Coronary artery (tissue), 2 donors: ENCODE data around the gene DIP2C.

Experiments used
- DNase-seq: peaks from one replicate; pipeline ENCODE4 v3.0.0-alpha.2; 2017; ENCODE audit warnings: low spot score
- H3K27ac ChIP-seq, 2 donors: fragments of 200-600 bp; sonication (generic); one replicate each; pipeline ENCODE4 v1.5.1; 2016 to 2019
- H3K4me3 ChIP-seq: fragments of 200-600 bp; sonication (generic); 2 replicates; pipeline ENCODE4 v1.5.1; 2016; ENCODE audit warnings: mild to moderate bottlenecking, moderate library complexity
- CTCF ChIP-seq: fragments of 200-600 bp; sonication (generic); IDR thresholded peaks from one replicate; pipeline ENCODE4 v1.5.1; 2019; ENCODE audit warnings: antibody characterized with exemption

DIP2C gene

GRCh38 chr10:562142-562541 is 127.3 kb downstream of the DIP2C start:
- TF ChIP-seq CTCF: no peak
- no peak overlapping the region for H3K27ac ChIP-seq
- H3K4me3 ChIP-seq: no peak overlapping the region
- DNase-seq: no peak

GRCh38 chr10:561721-562120 is 127.7 kb downstream of the DIP2C start:
- TF ChIP-seq CTCF: no peak
- Histone ChIP-seq H3K4me3 (no peak overlapping the region), H3K27ac (no peak overlapping the region)
- no peak for DNase-seq

GRCh38 chr10:560314-560992 is 129.0 kb downstream of the DIP2C start:
- Histone ChIP-seq H3K27ac (no peak overlapping the region), H3K4me3 (no peak overlapping the region)
- DNase-seq: peak; percentile 11
- TF ChIP-seq CTCF: no peak

GRCh38 chr10:559767-560047 is 129.8 kb downstream of the DIP2C start:
- no peak for TF ChIP-seq CTCF
- H3K4me3 ChIP-seq: no peak overlapping the region
- no peak for DNase-seq
- H3K27ac ChIP-seq: no peak overlapping the region

- H3K4me3 ChIP-seq: no peak overlapping the region
- H3K27ac ChIP-seq: no peak overlapping the region
- no peak for DNase-seq
- TF ChIP-seq CTCF: no peak
Observed at GRCh38 chr10:558891-559766, 130.3 kb downstream of the DIP2C start.

GRCh38 chr10:558364-558763 is 131.1 kb downstream of the DIP2C start:
- DNase-seq: no peak
- H3K27ac ChIP-seq: no peak overlapping the region
- no peak overlapping the region for H3K4me3 ChIP-seq
- no peak for TF ChIP-seq CTCF

- Histone ChIP-seq H3K4me3 (no peak overlapping the region), H3K27ac (no peak overlapping the region)
- DNase-seq: peak; percentile 33
- TF ChIP-seq CTCF: no peak
Observed at GRCh38 chr10:557792-558328, 131.6 kb downstream of the DIP2C start.
